A673 (cell line): Measurements from ENCODE around the gene MPEG1.

Source experiments
- CTCF ChIP-seq: fragments of 300-800, 200-600 bp; sonication (generic); conservative IDR thresholded peaks from 2 replicates; pipeline ENCODE4 v1.5.1; 2017; ENCODE audit warnings: low read depth, mild to moderate bottlenecking, antibody characterized with exemption, low read length, moderate library complexity, mixed read lengths
- EZH2 ChIP-seq: fragments of 200-600 bp; sonication (generic); IDR thresholded peaks from 2 replicates; pipeline ENCODE4 v1.6.1; 2017; ENCODE audit warnings: borderline replicate concordance, low read depth, mild to moderate bottlenecking, mixed read lengths, antibody characterized with exemption, low read length; ENCODE audit not compliant: poor library complexity, severe bottlenecking

GRCh38 chr11:59198726-59199125, 14.0 kb downstream of the MPEG1 start:
- TF ChIP-seq CTCF (no peak), EZH2 (no peak)
